ENCODE measurements around the gene FMNL3. TPM values are rescaled to one million over a fixed set of nuclear protein-coding genes. Genes with fewer than 3 reads are reported as not detected.

The FMNL3 gene
- total RNA-seq, 1 donor from 2014 or later, result 17.3 TPM

DNA sequence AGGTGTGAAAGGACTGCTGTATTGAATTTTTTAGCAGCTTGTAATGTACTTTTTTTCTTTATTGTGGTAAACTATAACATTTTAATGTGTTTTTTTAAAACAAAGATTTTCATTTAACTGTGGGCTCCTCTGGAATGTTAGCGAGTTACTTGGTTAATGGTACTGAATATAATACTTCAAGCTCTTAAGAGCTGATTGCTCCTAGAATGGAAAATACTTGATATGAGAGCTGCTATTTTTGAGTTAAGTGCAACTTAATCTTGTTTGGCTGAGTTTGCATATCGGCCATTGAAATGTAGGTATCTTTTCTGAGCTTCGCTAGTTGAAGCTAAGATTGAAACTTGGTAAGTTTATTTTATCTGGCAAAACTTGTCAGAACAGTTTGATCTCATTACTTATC is 41.6 kb upstream of the FMNL3 start:
- peaks cover 10% of the 10 kb centered on the region for H3K4me1 Mint-ChIP-seq
- no peak overlapping the region for H3K4me3 Mint-ChIP-seq
- peaks cover 7% of the 10 kb centered on the region for H3K4me1 ChIP-seq
- H3K27ac ChIP-seq, result no peak overlapping the region
- no peaks in the 10 kb centered on the region for H3K9me3 ChIP-seq (ENCODE audit: low read depth)
- no peak overlapping the region for H3K4me3 ChIP-seq
- H3K27ac Mint-ChIP-seq, result no peak overlapping the region
- H4K20me1 ChIP-seq (ENCODE audit: low read depth), result peaks cover 98% of the 10 kb centered on the region
- TF ChIP-seq, protein P1, sequence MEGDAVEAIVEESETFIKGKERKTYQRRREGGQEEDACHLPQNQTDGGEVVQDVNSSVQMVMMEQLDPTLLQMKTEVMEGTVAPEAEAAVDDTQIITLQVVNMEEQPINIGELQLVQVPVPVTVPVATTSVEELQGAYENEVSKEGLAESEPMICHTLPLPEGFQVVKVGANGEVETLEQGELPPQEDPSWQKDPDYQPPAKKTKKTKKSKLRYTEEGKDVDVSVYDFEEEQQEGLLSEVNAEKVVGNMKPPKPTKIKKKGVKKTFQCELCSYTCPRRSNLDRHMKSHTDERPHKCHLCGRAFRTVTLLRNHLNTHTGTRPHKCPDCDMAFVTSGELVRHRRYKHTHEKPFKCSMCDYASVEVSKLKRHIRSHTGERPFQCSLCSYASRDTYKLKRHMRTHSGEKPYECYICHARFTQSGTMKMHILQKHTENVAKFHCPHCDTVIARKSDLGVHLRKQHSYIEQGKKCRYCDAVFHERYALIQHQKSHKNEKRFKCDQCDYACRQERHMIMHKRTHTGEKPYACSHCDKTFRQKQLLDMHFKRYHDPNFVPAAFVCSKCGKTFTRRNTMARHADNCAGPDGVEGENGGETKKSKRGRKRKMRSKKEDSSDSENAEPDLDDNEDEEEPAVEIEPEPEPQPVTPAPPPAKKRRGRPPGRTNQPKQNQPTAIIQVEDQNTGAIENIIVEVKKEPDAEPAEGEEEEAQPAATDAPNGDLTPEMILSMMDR (IDR thresholded peaks at IDR 0.05), result no peak
- no peak for TF ChIP-seq EZH2phosphoT487 (IDR thresholded peaks at IDR 0.05)
- no peak for TF ChIP-seq EZH2 (IDR thresholded peaks at IDR 0.05)
- H3K79me2 ChIP-seq (ENCODE audit: low read depth), result peaks cover 100% of the 10 kb centered on the region
- H3K9ac ChIP-seq, result no peak overlapping the region
- no peaks in the 10 kb centered on the region for H3K9me3 Mint-ChIP-seq
- peaks cover 13% of the 10 kb centered on the region for H3F3A ChIP-seq (ENCODE audit: low read depth)
- no peak overlapping the region for H3K4me2 ChIP-seq
- DNase-seq (ENCODE audit: low spot score), result no peak
- peaks cover 3% of the 10 kb centered on the region for H3K27me3 Mint-ChIP-seq (ENCODE audit: insufficient read depth, low read depth)
- no peak overlapping the region for H2AFZ ChIP-seq (replicated peaks)
- peaks cover 14% of the 10 kb centered on the region for H3K36me3 ChIP-seq
- H3K36me3 Mint-ChIP-seq, result peaks cover 17% of the 10 kb centered on the region
- no peaks in the 10 kb centered on the region for H3K27me3 ChIP-seq

DNA sequence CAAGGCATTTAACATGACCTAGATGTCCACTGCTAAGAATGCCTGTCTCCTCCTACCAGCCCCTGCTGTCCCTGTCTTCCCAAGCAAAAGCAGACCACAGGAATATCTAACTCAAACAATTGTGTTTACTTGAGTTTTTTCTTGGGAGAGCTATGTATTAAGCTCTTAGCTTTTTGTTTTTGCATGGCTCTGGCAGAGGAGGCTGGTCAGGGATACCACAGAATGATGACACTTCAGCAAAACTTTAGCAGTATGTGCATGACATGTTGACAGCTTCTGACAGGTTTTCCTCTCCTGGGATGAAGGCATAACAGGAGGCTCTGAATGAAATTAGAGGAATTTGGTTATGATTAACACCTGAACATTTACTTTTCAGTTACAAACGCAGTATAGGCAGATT is 41.1 kb upstream of the FMNL3 start:
- no peaks in the 10 kb centered on the region for H3K9me3 Mint-ChIP-seq
- H2AFZ ChIP-seq (replicated peaks), result no peak overlapping the region
- H3K4me3 ChIP-seq, result no peak overlapping the region
- peaks cover 13% of the 10 kb centered on the region for H3F3A ChIP-seq (ENCODE audit: low read depth)
- peaks cover 100% of the 10 kb centered on the region for H3K79me2 ChIP-seq (ENCODE audit: low read depth)
- TF ChIP-seq EZH2 (IDR thresholded peaks at IDR 0.05) (no peak), EZH2phosphoT487 (IDR thresholded peaks at IDR 0.05) (no peak)
- TF ChIP-seq, protein P1 (IDR thresholded peaks at IDR 0.05), result no peak
- H3K4me3 Mint-ChIP-seq, result no peak overlapping the region
- peaks cover 3% of the 10 kb centered on the region for H3K27me3 Mint-ChIP-seq (ENCODE audit: insufficient read depth, low read depth)
- DNase-seq (ENCODE audit: low spot score), result no peak
- H3K4me2 ChIP-seq, result no peak overlapping the region
- H3K9me3 ChIP-seq (ENCODE audit: low read depth), result no peaks in the 10 kb centered on the region
- H3K27ac ChIP-seq, result no peak overlapping the region
- peaks cover 12% of the 10 kb centered on the region for H3K36me3 ChIP-seq
- peaks cover 100% of the 10 kb centered on the region for H4K20me1 ChIP-seq (ENCODE audit: low read depth)
- no peak overlapping the region for H3K27ac Mint-ChIP-seq
- peaks cover 15% of the 10 kb centered on the region for H3K4me1 Mint-ChIP-seq
- H3K9ac ChIP-seq, result no peak overlapping the region
- no peaks in the 10 kb centered on the region for H3K27me3 ChIP-seq
- H3K36me3 Mint-ChIP-seq, result peaks cover 16% of the 10 kb centered on the region
- peaks cover 10% of the 10 kb centered on the region for H3K4me1 ChIP-seq

DNA sequence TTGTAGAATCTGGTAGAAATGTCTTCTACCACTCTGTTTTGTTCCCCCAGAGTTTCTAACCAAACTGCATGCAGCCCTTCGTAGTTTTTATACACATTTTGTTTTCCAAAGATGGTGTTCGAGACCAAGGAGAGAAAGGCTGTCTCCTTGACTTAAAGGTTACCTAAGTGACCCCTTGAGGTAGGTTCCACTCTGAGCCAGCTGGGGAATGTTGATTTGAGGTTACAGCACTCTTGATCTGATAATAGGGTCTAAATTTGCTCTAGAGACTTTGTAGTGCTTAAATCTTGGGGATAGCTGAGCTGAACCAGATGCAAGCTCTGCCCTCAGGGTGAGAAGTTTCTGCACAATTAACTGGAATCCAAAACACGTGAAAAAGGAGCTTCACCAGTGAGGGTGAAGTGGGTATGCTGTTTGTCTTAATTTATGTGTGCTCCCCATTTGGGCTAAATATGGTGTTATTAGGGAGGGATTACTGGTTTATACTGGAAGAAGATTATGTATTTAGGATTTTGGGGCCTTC is 37.2 kb upstream of the FMNL3 start:
- H3K36me3 ChIP-seq, result no peaks in the 10 kb centered on the region
- no peak for DNase-seq (ENCODE audit: low spot score)
- H3K79me2 ChIP-seq (ENCODE audit: low read depth), result peaks cover 79% of the 10 kb centered on the region
- no peaks in the 10 kb centered on the region for H3K27me3 ChIP-seq
- Mint-ChIP-seq H3K36me3 (peaks cover 14% of the 10 kb centered on the region), H3K4me3 (no peak overlapping the region), H3K27ac (no peak overlapping the region), H3K9me3 (no peaks in the 10 kb centered on the region), H3K4me1 (peaks cover 24% of the 10 kb centered on the region), H3K27me3 (ENCODE audit: insufficient read depth, low read depth) (peaks cover 12% of the 10 kb centered on the region)
- no peak overlapping the region for H3K9ac ChIP-seq
- H2AFZ ChIP-seq (replicated peaks), result no peak overlapping the region
- peaks cover 77% of the 10 kb centered on the region for H4K20me1 ChIP-seq (ENCODE audit: low read depth)
- no peak for TF ChIP-seq EZH2phosphoT487 (IDR thresholded peaks at IDR 0.05)
- TF ChIP-seq, protein P1 (IDR thresholded peaks at IDR 0.05), result no peak
- TF ChIP-seq EZH2 (IDR thresholded peaks at IDR 0.05), result no peak
- H3K4me1 ChIP-seq, result peaks cover 13% of the 10 kb centered on the region
- peaks cover 25% of the 10 kb centered on the region for H3F3A ChIP-seq (ENCODE audit: low read depth)
- no peaks in the 10 kb centered on the region for H3K9me3 ChIP-seq (ENCODE audit: low read depth)
- no peak overlapping the region for H3K4me2 ChIP-seq
- no peak overlapping the region for H3K4me3 ChIP-seq
- H3K27ac ChIP-seq, result no peak overlapping the region

Measured in neural progenitor cell (in vitro differentiated cells).